Activated CD4-positive, alpha-beta memory T cell treated with anti-CD3 and anti-CD28 coated beads for 36 hours (primary cell): ENCODE measurements around the gene EIF4EBP2. TPM values are rescaled to one million over a fixed set of nuclear protein-coding genes. Genes with fewer than 3 reads are reported as not detected.
A peak's percentile ranks its signal among the peaks of the same experiment; 100 is the strongest.

Source experiments
- CTCF ChIA-PET: fragments of 350-600 bp; sonication (Branson Sonifier 250); formaldehyde crosslinking; loops from one replicate; lab custom pipeline; 2021; ENCODE audit warnings: antibody characterized with exemption, inconsistent platforms; lab: Charles Lee
- POLR2A ChIA-PET: fragments of 350-600 bp; sonication (Branson Sonifier 250); formaldehyde crosslinking; loops from one replicate; lab custom pipeline; 2021; ENCODE audit warnings: antibody characterized with exemption; lab: Charles Lee
- DNase-seq: peaks from one replicate; pipeline ENCODE4 v3.0.0-alpha.2; 2020
- H3K27ac Mint-ChIP-seq: one replicate; pipeline ENCODE4 v1.8.0; 2021; ENCODE audit warnings: mixed read lengths
- H3K27me3 Mint-ChIP-seq: one replicate; pipeline ENCODE4 v1.8.0; 2021; ENCODE audit warnings: mixed read lengths
- H3K36me3 Mint-ChIP-seq: one replicate; pipeline ENCODE4 v1.8.0; 2021; ENCODE audit warnings: mixed read lengths
- H3K4me1 Mint-ChIP-seq: one replicate; pipeline ENCODE4 v1.8.0; 2021; ENCODE audit warnings: low read depth, mixed read lengths
- H3K4me3 Mint-ChIP-seq: one replicate; pipeline ENCODE4 v1.8.0; 2021; ENCODE audit warnings: mild to moderate bottlenecking, mixed read lengths
- H3K9me3 Mint-ChIP-seq: one replicate; pipeline ENCODE4 v1.8.0; 2021; ENCODE audit warnings: mixed read lengths
- intact Hi-C: fragments of 100-400 bp; cut with micrococcal nuclease; formaldehyde crosslinking; loops from one replicate; pipeline ENCODE4 v1.15.1; 2023
- total RNA-seq, 2 experiments: library from RNA; stranded (reverse); gene quantifications; one replicate each; pipeline ENCODE4 v1.2.3, GENCODE V29; 2021

Gene EIF4EBP2
- total RNA-seq, 2 experiments from 2014 or later, result 27.1 to 27.5 TPM

DNA sequence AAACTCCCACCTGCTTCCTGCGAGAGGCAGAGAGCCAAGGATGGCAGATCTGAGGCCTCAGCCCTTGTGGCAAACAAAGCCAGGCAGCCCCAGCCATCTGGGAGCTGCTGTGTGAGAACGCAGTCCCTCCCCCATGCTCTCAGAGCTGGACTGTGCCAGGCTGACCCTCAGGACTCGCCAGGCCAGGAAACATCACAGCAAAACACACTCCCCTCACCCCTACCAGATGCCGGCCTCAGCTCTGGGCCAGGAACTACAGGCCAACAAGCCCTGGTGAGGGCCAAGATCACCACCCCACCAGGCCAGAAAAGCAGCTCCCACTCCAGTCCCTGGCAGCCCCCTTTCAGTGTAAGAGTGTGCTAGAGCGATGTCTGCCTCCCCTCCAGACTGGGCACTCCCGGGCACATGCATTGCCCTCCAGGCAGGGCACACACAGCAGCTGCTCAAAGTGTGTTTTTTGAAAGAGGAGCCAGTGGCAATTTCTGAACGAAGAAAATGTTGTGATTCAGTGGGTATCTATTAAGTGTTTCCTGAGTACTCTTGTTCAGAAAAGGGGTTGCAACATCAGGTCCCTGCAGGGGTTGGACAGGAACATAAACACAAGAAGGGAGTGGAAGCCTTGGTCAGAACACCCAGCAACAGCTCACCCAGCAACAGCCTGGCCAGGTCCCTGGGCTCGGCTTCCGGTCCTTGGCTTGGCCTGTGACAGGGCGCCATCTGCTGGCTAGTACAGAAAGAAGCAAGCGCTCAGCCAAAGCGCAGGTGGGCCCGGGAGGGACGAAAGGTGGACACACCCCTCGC, 39.8 kb upstream of the EIF4EBP2 start:
- DNase-seq, result peak; percentile 91
- Mint-ChIP-seq H3K4me1 (peaks cover 7% of the 10 kb centered on the region), H3K9me3 (no peaks in the 10 kb centered on the region), H3K27me3 (no peaks in the 10 kb centered on the region), H3K4me3 (no peak overlapping the region), H3K36me3 (no peaks in the 10 kb centered on the region), H3K27ac (no peak overlapping the region)
- POLR2A ChIA-PET, result interaction anchor here (0.5 to 1.8 kb wide), 4 partner anchors 113 to 143 kb away, joined by 3 to 9 read pairs (median 4); partner anchors contain the start of gene PPA1
- intact Hi-C loops, result loop anchor here (1.0 to 5.0 kb wide), 3 partner anchors 143 to 272 kb away; no protein-coding TSS in a partner anchor
- CTCF ChIA-PET, result interaction anchor here (0.6 to 12.3 kb wide), 48 partner anchors 9 to 621 kb away, joined by 3 to 383 read pairs (median 4); partner anchors contain the start of genes EIF4EBP2, LRRC20, PPA1 and SAR1A

DNA sequence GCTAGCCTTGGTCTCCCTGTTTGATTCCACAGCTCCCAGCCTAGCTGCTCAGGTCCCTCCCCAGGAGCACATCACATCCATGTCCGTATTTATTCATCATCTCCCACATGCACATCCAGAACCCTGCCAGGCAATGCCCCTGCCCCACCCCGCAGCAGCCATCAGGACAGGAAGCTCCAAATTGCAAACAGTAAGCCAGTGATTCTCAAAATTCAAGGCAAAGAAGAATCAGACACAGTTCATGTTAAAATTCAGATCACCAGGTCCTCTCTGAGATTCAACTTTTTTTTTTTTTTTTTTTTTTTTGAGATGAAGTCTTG, 39.2 kb upstream of the EIF4EBP2 start:
- POLR2A ChIA-PET, result interaction anchor here (0.5 to 1.8 kb wide), 4 partner anchors 112 to 143 kb away, joined by 3 to 9 read pairs (median 4); partner anchors contain the start of gene PPA1
- H3K4me3 Mint-ChIP-seq, result no peak overlapping the region
- no peak overlapping the region for H3K27ac Mint-ChIP-seq

DNA sequence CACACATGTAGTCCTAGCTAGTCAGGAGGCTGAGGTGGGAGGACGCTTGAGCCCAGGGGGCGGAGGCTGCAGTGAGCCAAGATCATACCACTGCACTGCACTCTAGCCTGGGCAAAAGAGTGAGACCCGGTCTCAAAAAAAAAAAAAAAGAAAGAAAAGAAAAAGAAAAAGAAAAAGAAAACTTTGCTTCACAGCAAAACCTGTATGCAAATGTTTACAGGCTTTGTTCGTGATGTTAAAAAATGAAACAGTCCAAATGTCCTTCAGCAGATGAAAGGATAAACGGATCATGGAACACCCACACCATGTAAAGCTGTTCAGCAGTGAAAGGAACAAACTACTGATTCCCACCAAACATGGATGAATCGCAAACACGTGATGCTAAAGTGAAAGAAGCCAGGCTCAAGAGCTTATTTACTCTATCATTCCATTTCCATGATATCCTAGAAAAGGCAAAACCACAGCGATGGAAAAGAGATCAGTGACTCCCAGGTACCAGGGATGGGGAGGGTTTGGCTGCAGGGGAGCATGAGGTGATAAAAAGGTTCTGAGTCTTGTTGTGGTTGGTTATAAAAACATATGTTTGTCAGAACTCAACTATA, 36.6 kb upstream of the EIF4EBP2 start:
- H3K27ac Mint-ChIP-seq, result no peak overlapping the region
- H3K27me3 Mint-ChIP-seq, result no peaks in the 10 kb centered on the region
- no peaks in the 10 kb centered on the region for H3K9me3 Mint-ChIP-seq
- POLR2A ChIA-PET, result no interaction called here
- CTCF ChIA-PET, result interaction anchor here (0.8 to 12.3 kb wide), 2 partner anchors 146 to 251 kb away, joined by 3 to 383 read pairs; no protein-coding TSS in a partner anchor
- H3K4me3 Mint-ChIP-seq, result no peak overlapping the region
- intact Hi-C loops, result no loop called here
- H3K4me1 Mint-ChIP-seq, result peaks cover 7% of the 10 kb centered on the region
- no peaks in the 10 kb centered on the region for H3K36me3 Mint-ChIP-seq
- no peak for DNase-seq

More for the DNA sequence above, 39.2 kb upstream of the EIF4EBP2 start:
- H3K36me3 Mint-ChIP-seq, result no peaks in the 10 kb centered on the region
- H3K27me3 Mint-ChIP-seq, result no peaks in the 10 kb centered on the region
- intact Hi-C loops, result loop anchor here (1.0 to 5.0 kb wide), 3 partner anchors 143 to 272 kb away; no protein-coding TSS in a partner anchor
- H3K9me3 Mint-ChIP-seq, result no peaks in the 10 kb centered on the region
- H3K4me1 Mint-ChIP-seq, result peaks cover 7% of the 10 kb centered on the region
- no peak for DNase-seq
- CTCF ChIA-PET, result interaction anchor here (0.6 to 12.3 kb wide), 40 partner anchors 10 to 622 kb away, joined by 3 to 383 read pairs (median 6); partner anchors contain the start of genes EIF4EBP2, LRRC20, PPA1 and SAR1A

DNA sequence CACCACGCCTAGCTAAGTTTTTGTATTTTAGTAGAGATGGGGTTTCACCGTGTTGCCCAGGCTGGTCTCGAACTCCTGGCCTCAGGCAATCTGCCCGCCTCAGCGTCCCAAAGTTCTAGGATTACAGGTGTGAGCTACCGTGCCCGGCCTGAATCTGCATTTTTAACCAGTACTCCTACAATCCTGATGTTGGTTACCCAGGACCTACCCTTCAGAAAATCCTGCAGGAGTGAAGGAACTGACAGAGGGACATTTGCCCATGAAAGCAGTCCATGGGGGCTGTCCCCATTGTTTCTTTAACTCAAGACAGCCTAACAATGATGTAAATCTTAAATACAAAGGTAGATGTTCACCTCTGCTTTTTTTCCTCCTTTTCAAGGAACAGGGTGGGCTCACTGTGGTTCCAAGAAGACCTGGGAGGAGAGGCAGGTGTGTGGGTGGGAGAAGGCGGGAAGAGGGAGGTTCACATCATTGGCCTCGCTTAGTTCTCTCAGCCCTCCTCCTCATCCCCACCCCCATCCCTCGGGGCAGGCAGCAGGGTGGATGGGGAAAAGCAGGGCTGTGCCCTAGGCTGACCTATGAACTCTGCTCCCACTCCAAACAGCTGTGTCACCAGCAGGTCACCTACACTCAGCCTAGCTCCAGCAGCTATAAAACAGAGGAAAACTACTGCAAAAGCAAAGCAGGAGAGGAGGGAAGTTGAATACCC, 35.0 kb upstream of the EIF4EBP2 start:
- H3K4me3 Mint-ChIP-seq, result no peak overlapping the region
- no peaks in the 10 kb centered on the region for H3K36me3 Mint-ChIP-seq
- H3K4me1 Mint-ChIP-seq, result peaks cover 7% of the 10 kb centered on the region
- intact Hi-C loops, result no loop called here
- no peak for DNase-seq
- H3K27me3 Mint-ChIP-seq, result no peaks in the 10 kb centered on the region
- POLR2A ChIA-PET, result interaction anchor here (0.7 kb wide), 1 partner anchor 35 kb away, joined by 3 read pairs; the partner anchor contains the start of gene EIF4EBP2
- no peak overlapping the region for H3K27ac Mint-ChIP-seq
- CTCF ChIA-PET, result interaction anchor here (1.1 to 12.3 kb wide), 2 partner anchors 8 to 147 kb away, joined by 3 to 383 read pairs; no protein-coding TSS in a partner anchor
- H3K9me3 Mint-ChIP-seq, result no peaks in the 10 kb centered on the region

DNA sequence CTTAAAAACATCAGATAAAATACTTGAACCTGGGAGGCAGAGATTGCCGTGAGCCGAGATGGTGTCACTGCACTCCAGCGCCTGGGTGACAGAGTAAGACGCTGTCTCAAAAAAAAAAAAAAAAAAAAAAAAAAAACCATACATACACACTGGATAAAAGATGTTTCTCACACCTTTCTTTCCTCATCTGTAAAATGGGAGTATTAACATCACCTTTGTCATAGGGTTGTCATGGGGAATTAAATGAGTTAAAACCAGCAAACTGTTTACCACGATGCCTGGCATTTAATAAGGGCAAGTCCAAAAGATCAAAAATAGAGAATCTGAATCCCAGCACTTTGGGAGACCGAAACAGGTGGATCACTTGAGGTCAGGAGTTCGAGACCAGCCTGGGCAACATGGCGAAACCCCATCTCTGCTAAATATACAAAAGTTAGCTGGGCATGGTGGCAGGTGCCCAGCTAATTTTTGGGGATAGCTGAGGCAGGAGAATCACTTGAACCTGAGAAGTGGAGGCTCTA, 34.4 kb upstream of the EIF4EBP2 start:
- CTCF ChIA-PET, result interaction anchor here (1.1 to 12.3 kb wide), 2 partner anchors 9 to 148 kb away, joined by 3 to 383 read pairs; no protein-coding TSS in a partner anchor
- no peak overlapping the region for H3K27ac Mint-ChIP-seq
- no peaks in the 10 kb centered on the region for H3K27me3 Mint-ChIP-seq
- H3K9me3 Mint-ChIP-seq, result no peaks in the 10 kb centered on the region
- peaks cover 3% of the 10 kb centered on the region for H3K36me3 Mint-ChIP-seq
- no peak for DNase-seq
- POLR2A ChIA-PET, result interaction anchor here (0.7 kb wide), 1 partner anchor 34 kb away, joined by 3 read pairs; the partner anchor contains the start of gene EIF4EBP2
- H3K4me3 Mint-ChIP-seq, result no peak overlapping the region
- intact Hi-C loops, result no loop called here
- H3K4me1 Mint-ChIP-seq, result peaks cover 3% of the 10 kb centered on the region

DNA sequence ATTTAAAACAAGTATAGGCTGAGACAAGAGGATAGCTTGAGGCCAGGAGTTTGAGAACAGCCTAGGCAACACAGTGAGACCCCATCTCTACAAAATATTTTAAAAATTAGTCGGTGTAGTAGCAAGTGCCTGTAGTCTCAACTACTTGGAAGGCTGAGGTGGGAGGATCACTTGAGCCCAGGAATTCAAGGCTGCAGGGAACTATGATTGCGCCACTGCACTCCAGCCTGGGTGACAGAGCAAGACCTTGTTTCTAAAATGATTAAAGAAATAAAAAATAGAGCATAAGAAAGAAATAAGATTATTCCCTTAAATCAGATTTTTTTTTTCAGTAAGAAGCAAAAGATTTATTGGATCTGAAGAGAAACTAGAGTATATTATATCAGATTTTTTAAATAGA, 33.2 kb upstream of the EIF4EBP2 start:
- no peaks in the 10 kb centered on the region for H3K4me1 Mint-ChIP-seq
- ChIA-PET CTCF (no interaction called here), POLR2A (no interaction called here)
- DNase-seq, result no peak
- intact Hi-C loops, result no loop called here
- no peak overlapping the region for H3K4me3 Mint-ChIP-seq
- no peaks in the 10 kb centered on the region for H3K27me3 Mint-ChIP-seq
- peaks cover 3% of the 10 kb centered on the region for H3K36me3 Mint-ChIP-seq
- H3K9me3 Mint-ChIP-seq, result no peaks in the 10 kb centered on the region
- no peak overlapping the region for H3K27ac Mint-ChIP-seq

DNA sequence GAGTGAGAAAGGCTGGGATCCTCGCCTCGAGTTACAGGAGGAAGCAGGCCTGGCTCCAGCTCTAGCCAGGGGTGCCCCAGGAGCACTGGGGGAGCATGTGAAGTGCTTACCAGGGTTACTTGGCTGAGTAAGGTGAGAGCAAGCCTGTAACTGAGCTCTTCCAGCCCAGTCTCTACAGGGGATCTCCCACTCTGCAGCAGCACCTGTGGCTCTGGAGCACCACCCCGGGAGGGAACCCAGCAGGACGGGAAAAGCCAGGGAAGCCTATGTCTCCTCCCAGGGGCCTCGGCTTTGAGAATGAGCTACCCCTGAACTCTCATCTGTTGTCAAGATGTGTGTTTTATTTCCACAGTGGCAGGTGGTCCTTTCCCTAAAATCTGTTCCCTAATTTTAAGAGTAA, 32.1 kb upstream of the EIF4EBP2 start:
- H3K27ac Mint-ChIP-seq, result no peak overlapping the region
- H3K36me3 Mint-ChIP-seq, result peaks cover 3% of the 10 kb centered on the region
- intact Hi-C loops, result no loop called here
- H3K4me3 Mint-ChIP-seq, result no peak overlapping the region
- ChIA-PET CTCF (interaction anchor here (0.6 to 1.4 kb wide), 3 partner anchors 22 to 1524 kb away, joined by 3 to 6 read pairs (median 3); no protein-coding TSS in a partner anchor), POLR2A (no interaction called here)
- H3K27me3 Mint-ChIP-seq, result no peaks in the 10 kb centered on the region
- H3K4me1 Mint-ChIP-seq, result peaks cover 5% of the 10 kb centered on the region
- DNase-seq, result no peak
- no peaks in the 10 kb centered on the region for H3K9me3 Mint-ChIP-seq

DNA sequence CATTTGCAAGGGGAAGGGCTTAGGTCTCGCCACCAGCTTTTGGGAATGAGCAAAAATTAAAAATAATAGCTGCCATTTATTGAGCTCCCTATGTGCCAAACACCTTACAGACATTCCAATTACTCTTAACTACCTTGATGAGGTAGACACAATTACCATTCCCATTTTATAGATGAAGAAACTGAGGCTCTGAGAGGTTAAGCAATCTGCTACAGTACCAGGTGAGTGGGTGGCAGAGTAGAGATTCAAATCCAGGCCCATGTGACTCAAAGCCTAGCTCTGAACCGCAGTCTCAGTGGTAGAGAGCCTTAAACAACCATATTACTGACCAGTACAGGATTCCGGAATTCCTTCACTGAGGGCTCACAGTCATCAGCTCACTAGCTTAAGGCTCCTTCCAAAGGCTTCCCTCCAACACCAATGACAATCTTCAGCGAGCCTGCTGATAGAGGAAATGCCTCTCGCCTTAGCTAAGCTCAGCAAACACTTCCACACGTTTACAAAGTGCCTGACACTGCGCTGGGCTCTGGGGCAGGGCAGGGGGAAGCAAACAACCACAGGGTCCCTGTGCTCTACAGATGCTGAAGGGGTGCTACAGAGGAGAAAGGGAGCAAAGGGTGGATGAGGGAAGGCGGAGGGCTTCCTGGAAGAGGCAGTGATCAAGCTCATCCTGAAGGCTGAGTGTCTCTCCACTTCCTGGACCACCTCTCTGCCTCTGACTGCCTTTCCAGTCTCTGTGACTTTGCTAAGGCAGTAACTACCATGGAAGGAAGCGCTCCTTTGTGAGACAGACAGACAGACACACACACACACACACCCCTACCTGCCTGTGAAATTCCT, 28.9 kb upstream of the EIF4EBP2 start:
- no peaks in the 10 kb centered on the region for H3K27me3 Mint-ChIP-seq
- H3K4me1 Mint-ChIP-seq, result peaks cover 5% of the 10 kb centered on the region
- no peak overlapping the region for H3K27ac Mint-ChIP-seq
- H3K36me3 Mint-ChIP-seq, result peaks cover 3% of the 10 kb centered on the region
- H3K9me3 Mint-ChIP-seq, result peaks cover 8% of the 10 kb centered on the region
- H3K4me3 Mint-ChIP-seq, result no peak overlapping the region
- POLR2A ChIA-PET, result interaction anchor here (1.3 kb wide), 1 partner anchor 142 kb away, joined by 4 read pairs; the partner anchor contains the start of gene PPA1
- no peak for DNase-seq
- CTCF ChIA-PET, result interaction anchor here (0.6 to 2.3 kb wide), 3 partner anchors 11 to 153 kb away, joined by 3 to 7 read pairs (median 4); no protein-coding TSS in a partner anchor
- intact Hi-C loops, result no loop called here

DNA sequence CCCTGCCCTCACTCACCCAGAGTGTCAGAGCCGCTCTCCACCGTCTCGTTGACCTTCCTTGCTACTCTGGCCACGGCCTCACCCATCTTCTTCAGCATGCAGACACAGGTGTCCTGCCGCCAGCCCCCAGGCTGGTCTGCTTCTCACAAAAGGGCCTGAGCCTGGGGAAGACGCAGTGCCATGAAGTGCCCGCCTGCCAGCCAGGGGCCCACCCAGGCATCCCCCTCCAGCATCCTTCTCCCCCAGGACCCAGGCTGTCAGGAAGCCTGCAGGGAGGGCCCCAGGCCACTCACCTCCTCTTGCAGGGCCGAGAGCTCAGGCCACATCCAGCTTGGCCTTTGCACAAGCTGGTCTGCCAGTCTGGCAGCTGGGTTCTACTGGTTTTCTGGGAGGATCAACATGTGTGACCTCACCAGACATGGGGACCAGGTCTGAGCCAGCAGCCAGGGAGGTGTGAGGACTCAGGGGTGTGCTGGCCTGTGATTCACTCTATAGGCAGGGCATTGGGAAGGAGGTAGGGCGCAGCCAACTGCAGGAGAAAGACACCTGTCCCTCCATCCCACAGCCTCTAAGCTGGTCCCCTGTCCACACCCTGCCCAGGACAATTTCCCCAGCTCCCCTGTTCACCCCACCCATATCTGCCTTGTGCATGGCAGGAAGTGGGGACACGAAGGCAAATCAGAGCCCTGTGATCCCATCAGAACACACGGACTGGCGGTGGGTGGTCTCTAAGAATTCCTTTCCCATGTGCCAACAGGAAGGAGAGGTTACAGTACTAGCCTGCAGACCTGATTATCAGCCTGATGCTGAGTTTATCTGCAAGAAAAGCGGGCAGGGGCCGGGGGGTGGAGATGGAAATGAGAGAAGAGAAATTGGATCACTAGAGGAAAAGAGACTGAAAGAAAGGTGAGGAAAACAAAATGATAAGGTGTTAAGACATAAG, 27.2 kb upstream of the EIF4EBP2 start:
- peaks cover 3% of the 10 kb centered on the region for H3K36me3 Mint-ChIP-seq
- H3K9me3 Mint-ChIP-seq, result peaks cover 8% of the 10 kb centered on the region
- H3K27me3 Mint-ChIP-seq, result no peaks in the 10 kb centered on the region
- no peak overlapping the region for H3K4me3 Mint-ChIP-seq
- POLR2A ChIA-PET, result interaction anchor here (1.3 kb wide), 1 partner anchor 143 kb away, joined by 4 read pairs; the partner anchor contains the start of gene PPA1
- DNase-seq, result no peak
- peaks cover 5% of the 10 kb centered on the region for H3K4me1 Mint-ChIP-seq
- H3K27ac Mint-ChIP-seq, result no peak overlapping the region
- intact Hi-C loops, result no loop called here
- CTCF ChIA-PET, result interaction anchor here (1.0 to 2.3 kb wide), 5 partner anchors 12 to 155 kb away, joined by 3 to 7 read pairs (median 5); partner anchors contain the start of gene PPA1

DNA sequence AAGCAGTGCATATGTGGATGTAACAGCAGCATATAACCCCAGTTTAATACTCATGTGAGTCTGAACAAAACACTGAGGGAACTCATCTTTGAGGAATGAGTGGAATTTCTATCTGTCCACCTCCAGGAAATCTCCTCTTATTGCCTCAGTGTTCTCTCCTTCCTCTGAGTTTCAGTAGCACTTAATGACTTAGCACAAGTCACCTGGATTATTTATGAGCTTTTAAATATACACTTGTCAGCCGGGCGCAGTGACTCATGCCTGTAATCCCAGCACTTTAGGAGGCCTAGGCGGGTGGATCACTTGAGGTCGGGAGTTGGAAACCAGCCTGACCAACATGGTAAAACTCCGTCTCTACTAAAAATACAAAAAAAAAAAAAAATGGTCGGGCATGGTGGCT, 25.8 kb upstream of the EIF4EBP2 start:
- intact Hi-C loops, result no loop called here
- no peaks in the 10 kb centered on the region for H3K27me3 Mint-ChIP-seq
- DNase-seq, result no peak
- CTCF ChIA-PET, result interaction anchor here (1.0 to 4.4 kb wide), 5 partner anchors 14 to 156 kb away, joined by 3 to 34 read pairs (median 5); partner anchors contain the start of gene PPA1
- H3K36me3 Mint-ChIP-seq, result peaks cover 3% of the 10 kb centered on the region
- POLR2A ChIA-PET, result no interaction called here
- H3K4me3 Mint-ChIP-seq, result no peak overlapping the region
- H3K9me3 Mint-ChIP-seq, result peaks cover 8% of the 10 kb centered on the region
- H3K27ac Mint-ChIP-seq, result no peak overlapping the region
- H3K4me1 Mint-ChIP-seq, result peaks cover 5% of the 10 kb centered on the region
